PC-9 (cell line): ENCODE data around the gene CDC42. TPM values are rescaled to one million over a fixed set of nuclear protein-coding genes. Genes with fewer than 3 reads are reported as not detected.

ENCODE experiments used
- BruUV-seq: library from RNA; stranded (reverse); fragments of 400-500 nt; replicated peaks from 2 replicates; lab custom pipeline; 2021; lab: Mats Ljungman, UMichigan
- CTCF ChIA-PET: fragments of 300-600 bp; sonication (Branson Sonifier 250); formaldehyde crosslinking; loops from one replicate; lab custom pipeline; 2022; ENCODE audit warnings: antibody characterized with exemption; lab: Charles Lee
- POLR2A ChIA-PET: fragments of 300-600 bp; sonication (Branson Sonifier 250); formaldehyde crosslinking; loops from one replicate; lab custom pipeline; 2022; ENCODE audit warnings: antibody characterized with exemption; ENCODE audit not compliant: unreplicated experiment; lab: Charles Lee
- DNase-seq, 2 experiments: peaks; one replicate each; pipeline versions ENCODE4 v3.0.0 to v3.0.0-alpha.2; 2015 to 2022; ENCODE audit warnings: mixed read lengths in 1 of 2
- H2AFZ ChIP-seq: fragments of 200-600 bp; sonication (generic); 2 replicates; pipeline ENCODE4 v1.8.1; 2017; ENCODE audit warnings: antibody characterized with exemption
- H3F3A ChIP-seq: fragments of 200-600 bp; sonication (generic); 2 replicates; pipeline ENCODE4 v1.8.1; 2017; ENCODE audit warnings: antibody characterized with exemption, mild to moderate bottlenecking, low read depth; ENCODE audit not compliant: insufficient read depth
- H3K27ac ChIP-seq: fragments of 200-600 bp; sonication (generic); 2 replicates; pipeline ENCODE4 v1.6.1; 2016; ENCODE audit warnings: mixed run types
- H3K27me3 ChIP-seq: fragments of 200-600 bp; sonication (generic); 2 replicates; pipeline ENCODE4 v1.6.1; 2016; ENCODE audit warnings: low read depth, mixed run types; ENCODE audit not compliant: insufficient read depth
- H3K36me3 ChIP-seq: fragments of 200-600 bp; sonication (generic); 2 replicates; pipeline ENCODE4 v1.6.1; 2016; ENCODE audit warnings: low read depth, mixed run types
- H3K4me1 ChIP-seq: fragments of 200-600 bp; sonication (generic); replicated peaks from 2 replicates; pipeline ENCODE4 v1.6.1; 2016; ENCODE audit warnings: mixed run types; ENCODE audit not compliant: insufficient read depth
- H3K4me2 ChIP-seq: fragments of 200-600 bp; sonication (generic); 2 replicates; pipeline ENCODE4 v1.6.1; 2017; ENCODE audit warnings: mixed run types
- H3K4me3 ChIP-seq: fragments of 200-600 bp; sonication (generic); 2 replicates; pipeline ENCODE4 v1.6.1; 2016; ENCODE audit warnings: mixed run types
- H3K79me2 ChIP-seq: fragments of 200-600 bp; sonication (generic); 2 replicates; pipeline ENCODE4 v1.6.1; 2017; ENCODE audit warnings: low read depth, mixed run types
- H3K9me2 ChIP-seq: fragments of 200-600 bp; sonication (generic); 2 replicates; pipeline ENCODE4 v1.8.1; 2017; ENCODE audit warnings: mild to moderate bottlenecking; ENCODE audit not compliant: insufficient read depth
- H3K9me3 ChIP-seq: fragments of 200-600 bp; sonication (generic); 2 replicates; pipeline ENCODE4 v1.8.1; 2016; ENCODE audit warnings: low read depth; ENCODE audit not compliant: insufficient read depth
- H4K20me1 ChIP-seq: fragments of 200-600 bp; sonication (generic); 2 replicates; pipeline ENCODE4 v1.8.1; 2017; ENCODE audit not compliant: insufficient read depth
- EZH2 ChIP-seq: fragments of 200-600 bp; sonication (generic); IDR thresholded peaks from 2 replicates; pipeline ENCODE4 v1.8.0; 2017; ENCODE audit warnings: antibody characterized with exemption, low read depth
- intact Hi-C: fragments of 100-400 bp; cut with micrococcal nuclease; formaldehyde crosslinking; loops from one replicate; pipeline ENCODE4 v1.10.0; 2022; ENCODE audit not compliant: unreplicated experiment
- total RNA-seq: library from RNA; stranded (reverse); gene quantifications from 2 replicates; pipeline ENCODE4 v1.2.3, GENCODE V29; 2021
- TF ChIP-seq, protein P1 (sequence below): fragments of 200-600 bp; sonication (generic); conservative IDR thresholded peaks from 2 replicates; pipeline ENCODE4 v1.6.1; 2017; ENCODE audit warnings: mixed run types, antibody characterized with exemption, mild to moderate bottlenecking, moderate library complexity

The CDC42 gene
- total RNA-seq, 1 experiment from 2014 or later: 183 TPM

DNA sequence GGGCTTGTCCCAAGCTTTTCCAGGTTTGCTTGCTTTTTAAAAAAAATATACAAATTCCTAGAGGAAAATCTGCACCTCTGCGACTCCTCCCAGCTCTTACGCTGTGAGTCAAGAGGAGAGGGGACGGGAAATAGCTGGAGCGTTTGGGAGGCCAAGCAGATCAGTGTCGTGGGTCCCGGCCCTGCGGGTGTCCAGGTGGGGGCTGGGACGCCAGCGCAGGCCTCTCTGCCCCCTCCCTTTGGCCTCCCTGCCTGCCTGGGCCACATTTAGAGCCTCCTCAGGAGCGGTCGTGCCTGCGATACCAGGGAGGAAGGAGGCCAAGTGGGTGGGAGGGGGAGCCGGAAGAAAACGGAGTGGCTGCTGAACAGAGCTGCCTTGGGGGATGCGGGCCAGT is 81.4 kb downstream of the CDC42 start:
- Histone ChIP-seq H3K9me2 (no peaks in the 10 kb centered on the region), H3K27me3 (no peaks in the 10 kb centered on the region), H3K4me1 (peaks cover 10% of the 10 kb centered on the region), H2AFZ (no peak overlapping the region), H3K79me2 (no peaks in the 10 kb centered on the region), H3K4me3 (no peak overlapping the region), H4K20me1 (no peaks in the 10 kb centered on the region), H3F3A (no peaks in the 10 kb centered on the region), H3K9me3 (no peaks in the 10 kb centered on the region), H3K27ac (no peak overlapping the region), H3K4me2 (no peak overlapping the region), H3K36me3 (no peaks in the 10 kb centered on the region)
- BruUV-seq: no TSS peak
- DNase-seq: no peak
- CTCF ChIA-PET: interaction anchor here (1.4 kb wide), 1 partner anchor 96 kb away, joined by 3 read pairs; no protein-coding TSS in a partner anchor
- intact Hi-C loops: loop anchor here (10.0 kb wide), 1 partner anchor 511 kb away; the partner anchor contains the start of gene C1QC
- POLR2A ChIA-PET: no interaction called here
- TF ChIP-seq, protein P1, sequence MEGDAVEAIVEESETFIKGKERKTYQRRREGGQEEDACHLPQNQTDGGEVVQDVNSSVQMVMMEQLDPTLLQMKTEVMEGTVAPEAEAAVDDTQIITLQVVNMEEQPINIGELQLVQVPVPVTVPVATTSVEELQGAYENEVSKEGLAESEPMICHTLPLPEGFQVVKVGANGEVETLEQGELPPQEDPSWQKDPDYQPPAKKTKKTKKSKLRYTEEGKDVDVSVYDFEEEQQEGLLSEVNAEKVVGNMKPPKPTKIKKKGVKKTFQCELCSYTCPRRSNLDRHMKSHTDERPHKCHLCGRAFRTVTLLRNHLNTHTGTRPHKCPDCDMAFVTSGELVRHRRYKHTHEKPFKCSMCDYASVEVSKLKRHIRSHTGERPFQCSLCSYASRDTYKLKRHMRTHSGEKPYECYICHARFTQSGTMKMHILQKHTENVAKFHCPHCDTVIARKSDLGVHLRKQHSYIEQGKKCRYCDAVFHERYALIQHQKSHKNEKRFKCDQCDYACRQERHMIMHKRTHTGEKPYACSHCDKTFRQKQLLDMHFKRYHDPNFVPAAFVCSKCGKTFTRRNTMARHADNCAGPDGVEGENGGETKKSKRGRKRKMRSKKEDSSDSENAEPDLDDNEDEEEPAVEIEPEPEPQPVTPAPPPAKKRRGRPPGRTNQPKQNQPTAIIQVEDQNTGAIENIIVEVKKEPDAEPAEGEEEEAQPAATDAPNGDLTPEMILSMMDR: no peak
- no peak for TF ChIP-seq EZH2

- H3K9me2 ChIP-seq: no peaks in the 10 kb centered on the region
- BruUV-seq: no TSS peak
- no peaks in the 10 kb centered on the region for H3K36me3 ChIP-seq
- ChIA-PET CTCF (no interaction called here), POLR2A (interaction anchor here (0.7 kb wide), 1 partner anchor 84 kb away, joined by 4 read pairs; no protein-coding TSS in a partner anchor)
- DNase-seq: no peak
- H4K20me1 ChIP-seq: no peaks in the 10 kb centered on the region
- H3K27me3 ChIP-seq: no peaks in the 10 kb centered on the region
- no peak for TF ChIP-seq EZH2
- TF ChIP-seq, protein P1: no peak
- H3K4me1 ChIP-seq: peaks cover 24% of the 10 kb centered on the region
- H3K79me2 ChIP-seq: no peaks in the 10 kb centered on the region
- no peak overlapping the region for H2AFZ ChIP-seq
- H3K4me3 ChIP-seq: no peak overlapping the region
- H3K9me3 ChIP-seq: no peaks in the 10 kb centered on the region
- no peak overlapping the region for H3K27ac ChIP-seq
- intact Hi-C loops: loop anchor here (10.0 kb wide), 1 partner anchor 508 kb away; the partner anchor contains the start of gene C1QC
- no peaks in the 10 kb centered on the region for H3F3A ChIP-seq
- no peak overlapping the region for H3K4me2 ChIP-seq
Measured at GRCh38 chr1:22137004-22137720, 84.7 kb downstream of the CDC42 start.

DNA sequence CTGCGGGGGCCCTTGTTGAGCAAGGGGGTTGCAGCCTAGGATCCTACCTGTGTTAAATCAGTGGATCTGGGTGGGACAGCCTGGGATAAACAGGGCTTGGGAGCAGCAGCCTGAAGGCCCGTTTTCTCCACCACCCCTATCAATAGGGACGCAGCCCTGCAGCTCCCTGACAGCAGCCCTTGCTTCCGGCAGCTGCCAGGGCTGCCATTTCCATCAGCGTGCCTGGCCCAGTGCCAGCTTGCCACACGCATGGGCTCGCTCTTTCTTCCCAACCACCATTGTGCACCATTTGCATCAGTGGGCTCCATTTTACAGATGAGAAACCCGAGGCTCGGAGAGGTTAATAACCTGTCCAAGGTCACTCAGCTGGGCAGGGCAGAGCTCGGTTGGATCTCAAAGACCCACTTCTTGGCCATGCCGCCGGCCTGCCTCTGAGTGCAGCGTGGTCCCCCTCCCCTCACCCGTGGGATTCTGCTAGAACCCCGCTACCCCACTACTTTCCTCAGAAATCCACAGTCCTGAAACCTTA is 86.6 kb downstream of the CDC42 start:
- no peak for DNase-seq
- POLR2A ChIA-PET: no interaction called here
- no TSS peak for BruUV-seq
- H3K9me3 ChIP-seq: no peaks in the 10 kb centered on the region
- H3K36me3 ChIP-seq: no peaks in the 10 kb centered on the region
- no peak overlapping the region for H2AFZ ChIP-seq
- no peaks in the 10 kb centered on the region for H3K27me3 ChIP-seq
- intact Hi-C loops: loop anchor here (10.0 kb wide), 1 partner anchor 506 kb away; the partner anchor contains the start of gene C1QC
- peaks cover 22% of the 10 kb centered on the region for H3K4me1 ChIP-seq
- no peaks in the 10 kb centered on the region for H3K79me2 ChIP-seq
- H3K4me2 ChIP-seq: no peak overlapping the region
- no peak overlapping the region for H3K4me3 ChIP-seq
- TF ChIP-seq EZH2: no peak
- TF ChIP-seq, protein P1: no peak
- H3K9me2 ChIP-seq: no peaks in the 10 kb centered on the region
- no peaks in the 10 kb centered on the region for H4K20me1 ChIP-seq
- CTCF ChIA-PET: no interaction called here
- H3K27ac ChIP-seq: no peak overlapping the region
- H3F3A ChIP-seq: no peaks in the 10 kb centered on the region
